GM18870 (cell line): ENCODE data around the gene FBXL7.

Source experiments
- ATAC-seq: cut with Tn5 transposase; IDR thresholded peaks from one replicate; pipeline ENCODE4 v1.9.1; 2021; ENCODE audit warnings: moderate library complexity; ENCODE audit not compliant: unreplicated experiment

The FBXL7 gene

GRCh38 chr5:15535938-15536337, 36.0 kb downstream of the FBXL7 start:
- no peak for ATAC-seq

- no peak for ATAC-seq
These were observed 38.5 kb downstream of the FBXL7 start for GRCh38 chr5:15538516-15538915.

GRCh38 chr5:15539951-15540350, 40.0 kb downstream of the FBXL7 start:
- no peak for ATAC-seq

- no peak for ATAC-seq
These were observed 44.1 kb downstream of the FBXL7 start for GRCh38 chr5:15544039-15544438.

GRCh38 chr5:15545082-15545481, 45.1 kb downstream of the FBXL7 start:
- ATAC-seq: no peak

GRCh38 chr5:15547261-15547839, 47.4 kb downstream of the FBXL7 start:
- ATAC-seq: no peak

- ATAC-seq: no peak
These were observed 50.0 kb downstream of the FBXL7 start for GRCh38 chr5:15549961-15550360.

- no peak for ATAC-seq
These were observed 50.6 kb downstream of the FBXL7 start for GRCh38 chr5:15550502-15551112.

GRCh38 chr5:15551113-15551504, 51.1 kb downstream of the FBXL7 start:
- no peak for ATAC-seq

- no peak for ATAC-seq
These were observed 54.6 kb downstream of the FBXL7 start for GRCh38 chr5:15554542-15554941.

- no peak for ATAC-seq
These were observed 55.2 kb downstream of the FBXL7 start for GRCh38 chr5:15555176-15555575.

- ATAC-seq: no peak
These were observed 58.3 kb downstream of the FBXL7 start for GRCh38 chr5:15558240-15558639.

GRCh38 chr5:15558681-15559080, 58.7 kb downstream of the FBXL7 start:
- ATAC-seq: no peak

- no peak for ATAC-seq
These were observed 60.4 kb downstream of the FBXL7 start for GRCh38 chr5:15560421-15560820.

GRCh38 chr5:15564523-15564922, 64.5 kb downstream of the FBXL7 start:
- ATAC-seq: no peak

- ATAC-seq: no peak
These were observed 65.0 kb downstream of the FBXL7 start for GRCh38 chr5:15564957-15565356.

GRCh38 chr5:15566306-15566705, 66.3 kb downstream of the FBXL7 start:
- ATAC-seq: no peak

- no peak for ATAC-seq
These were observed 66.8 kb downstream of the FBXL7 start for GRCh38 chr5:15566789-15567188.

GRCh38 chr5:15570491-15570890, 70.5 kb downstream of the FBXL7 start:
- no peak for ATAC-seq

- no peak for ATAC-seq
These were observed 71.1 kb downstream of the FBXL7 start for GRCh38 chr5:15571081-15571480.

GRCh38 chr5:15571618-15572017, 71.6 kb downstream of the FBXL7 start:
- ATAC-seq: no peak

GRCh38 chr5:15573590-15573989, 73.6 kb downstream of the FBXL7 start:
- no peak for ATAC-seq

GRCh38 chr5:15574128-15574527, 74.1 kb downstream of the FBXL7 start:
- ATAC-seq: no peak
